ENCODE measurements around the gene CDK2.
"Not testable (repeated sequence)": the region's sequence is repeated elsewhere in the genome, so short reads cannot be mapped to it uniquely, and the experiment has no call there.

Gene CDK2

GRCh38 chr12:55966408-55967281 is at the start of gene CDK2:
CDK2 (plus strand) TSS chr12:55966830; CDS start chr12:55967009, 179 bp downstream.
- DNase-seq (ENCODE audit: extremely low read depth in 1 of 2, low read depth in 1 of 2) = peak; percentile 86 to 87

- not testable (repeated sequence) for DNase-seq (ENCODE audit: extremely low read depth in 1 of 2, low read depth in 1 of 2)
These were observed 47.6 kb upstream of the CDK2 start for GRCh38 chr12:55919032-55919431.

GRCh38 chr12:55922126-55922525 is 44.5 kb upstream of the CDK2 start:
- DNase-seq (ENCODE audit: extremely low read depth in 1 of 2, low read depth in 1 of 2) = no peak

GRCh38 chr12:55923648-55924047 is 43.0 kb upstream of the CDK2 start:
- not testable (repeated sequence) for DNase-seq (ENCODE audit: extremely low read depth in 1 of 2, low read depth in 1 of 2)

- DNase-seq (ENCODE audit: extremely low read depth in 1 of 2, low read depth in 1 of 2) = no peak
These were observed 41.3 kb upstream of the CDK2 start for GRCh38 chr12:55925371-55925770.

GRCh38 chr12:55925870-55926737 is 40.5 kb upstream of the CDK2 start:
- DNase-seq (ENCODE audit: extremely low read depth in 1 of 2, low read depth in 1 of 2) = no peak

- DNase-seq (ENCODE audit: extremely low read depth in 1 of 2, low read depth in 1 of 2) = peak; percentile 89 to 93
These were observed 39.7 kb upstream of the CDK2 start for GRCh38 chr12:55926738-55927587.

- DNase-seq (ENCODE audit: extremely low read depth in 1 of 2, low read depth in 1 of 2) = peak; percentile 43 to 70
These were observed 38.8 kb upstream of the CDK2 start, which contains the start of gene PYM1 for GRCh38 chr12:55927588-55928502. PYM1 (minus strand) TSS chr12:55927894; CDS start chr12:55927761, 133 bp downstream.

GRCh38 chr12:55929306-55929791 is 37.3 kb upstream of the CDK2 start:
- peak; percentile 72 to 82 for DNase-seq (ENCODE audit: extremely low read depth in 1 of 2, low read depth in 1 of 2)

- DNase-seq (ENCODE audit: extremely low read depth in 1 of 2, low read depth in 1 of 2) = peak; percentile 58 to 82
These were observed 35.8 kb upstream of the CDK2 start, which contains the start of gene DGKA for GRCh38 chr12:55930771-55931316. DGKA (plus strand) TSS chr12:55931162; CDS start chr12:55936504, 5,342 bp downstream.

- DNase-seq (ENCODE audit: extremely low read depth in 1 of 2, low read depth in 1 of 2) = no peak
These were observed 35.3 kb upstream of the CDK2 start for GRCh38 chr12:55931317-55931779.

GRCh38 chr12:55931780-55932550 is 34.7 kb upstream of the CDK2 start:
- no peak for DNase-seq (ENCODE audit: extremely low read depth in 1 of 2, low read depth in 1 of 2)

- no peak for DNase-seq (ENCODE audit: extremely low read depth in 1 of 2, low read depth in 1 of 2)
These were observed 34.1 kb upstream of the CDK2 start for GRCh38 chr12:55932551-55932910.

GRCh38 chr12:55933169-55933798 is 33.3 kb upstream of the CDK2 start:
- no peak for DNase-seq (ENCODE audit: extremely low read depth in 1 of 2, low read depth in 1 of 2)

- DNase-seq (ENCODE audit: extremely low read depth in 1 of 2, low read depth in 1 of 2) = no peak
These were observed 32.6 kb upstream of the CDK2 start for GRCh38 chr12:55933799-55934742.

- no peak for DNase-seq (ENCODE audit: extremely low read depth in 1 of 2, low read depth in 1 of 2)
These were observed 31.9 kb upstream of the CDK2 start for GRCh38 chr12:55934773-55935172.

GRCh38 chr12:55935738-55936151 is 30.9 kb upstream of the CDK2 start:
- no peak for DNase-seq (ENCODE audit: extremely low read depth in 1 of 2, low read depth in 1 of 2)
